HG03571 (cell line): ENCODE data around the gene FANCC.
A peak's percentile ranks its signal among the peaks of the same experiment; 100 is the strongest.

ENCODE experiments used
- ATAC-seq: cut with Tn5 transposase; IDR thresholded peaks from one replicate; pipeline ENCODE4 v1.9.1; 2021; ENCODE audit not compliant: unreplicated experiment

Gene FANCC

DNA sequence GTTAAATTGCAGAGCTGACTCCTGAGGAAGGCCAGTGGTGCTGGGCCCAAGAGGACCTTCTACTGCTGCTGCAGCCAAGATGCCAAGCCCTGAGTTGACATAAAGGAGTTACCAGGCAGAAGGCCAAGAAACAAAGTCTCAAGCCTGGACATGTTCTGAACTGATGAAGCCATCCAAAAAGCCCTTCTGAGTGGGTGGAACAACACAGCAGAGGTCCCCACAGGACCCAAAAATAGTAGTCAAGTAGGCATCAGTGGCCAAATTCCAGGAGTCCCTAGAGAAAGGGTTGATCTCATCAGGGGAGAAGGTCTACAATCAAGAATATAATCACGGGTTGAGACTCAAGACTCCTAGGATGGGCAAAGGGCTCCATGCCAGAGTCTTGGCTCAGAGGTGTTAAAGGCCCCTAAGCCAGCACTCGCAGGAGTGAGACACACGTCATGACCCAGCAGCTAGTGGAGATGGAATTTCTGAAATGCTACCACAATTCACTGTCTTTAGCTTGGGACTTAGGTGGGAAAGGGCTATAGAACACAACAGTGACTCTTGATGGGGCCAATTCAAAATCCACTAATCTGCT, 119.7 kb downstream of the FANCC start:
- ATAC-seq: no peak

GRCh38 chr9:95193480-95193879, 124.0 kb downstream of the FANCC start:
- ATAC-seq: no peak

GRCh38 chr9:95193067-95193466, 124.4 kb downstream of the FANCC start:
- no peak for ATAC-seq

- no peak for ATAC-seq
These were observed 124.9 kb downstream of the FANCC start for GRCh38 chr9:95192631-95193030.

DNA sequence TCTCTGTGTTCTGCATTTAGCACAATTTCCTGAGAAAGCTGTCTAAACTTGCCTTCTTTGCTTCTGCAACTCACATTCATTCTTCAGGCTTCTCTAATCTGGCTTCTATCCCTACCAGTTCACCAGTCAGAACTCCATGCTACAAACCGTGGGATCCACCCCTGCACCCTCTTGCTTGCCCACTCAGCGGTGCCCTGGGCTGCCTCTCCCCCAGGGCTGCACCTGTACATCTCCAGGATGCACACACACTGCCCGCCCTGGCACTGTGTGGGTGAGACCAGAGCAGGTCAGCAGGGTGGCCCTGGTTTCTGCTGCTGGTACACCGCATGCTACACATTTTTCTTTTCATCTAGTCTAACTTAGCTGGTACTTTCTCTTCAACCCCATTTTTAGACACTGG, 127.1 kb downstream of the FANCC start:
- ATAC-seq: no peak

DNA sequence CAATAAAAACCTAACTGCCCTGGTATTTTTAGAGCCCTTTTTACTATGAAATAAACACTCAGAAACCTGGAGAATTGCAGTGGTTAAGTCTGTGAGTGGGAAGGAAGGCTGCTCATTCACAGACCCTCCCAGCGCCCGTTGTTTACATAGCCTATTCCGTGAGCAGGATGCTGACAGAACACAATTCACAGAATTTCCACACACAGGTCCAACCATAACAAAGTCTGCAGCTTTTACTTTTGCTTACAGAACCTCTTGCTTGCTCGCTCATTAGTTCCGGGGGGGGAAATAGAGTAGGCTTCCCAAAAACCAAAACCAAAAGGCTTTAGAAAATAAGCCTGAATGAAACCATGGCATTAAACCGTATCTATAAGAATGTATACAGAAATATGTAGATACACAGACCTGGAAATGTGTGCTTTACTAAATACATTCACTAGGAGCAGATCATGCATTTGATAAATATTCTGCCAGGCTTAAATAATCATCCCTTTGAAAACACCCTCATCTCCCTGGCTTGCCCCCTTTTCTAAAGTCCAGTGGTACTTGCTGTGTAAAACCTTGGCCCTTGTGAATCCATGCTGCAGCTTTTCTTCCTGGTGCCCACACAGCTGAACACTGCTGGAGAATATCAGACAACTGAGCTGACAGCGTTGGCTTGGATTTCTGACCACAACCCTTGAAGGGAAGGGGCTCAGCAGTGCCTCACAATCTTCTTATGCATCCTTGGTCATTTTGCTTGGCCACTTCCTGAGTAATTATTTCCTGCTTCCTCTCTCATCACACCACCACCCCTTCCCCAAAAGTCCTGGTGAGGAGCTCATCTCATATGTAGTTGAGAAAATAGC, 128.0 kb downstream of the FANCC start:
- ATAC-seq: no peak

- no peak for ATAC-seq
These were observed 129.1 kb downstream of the FANCC start for GRCh38 chr9:95188459-95188858.

- ATAC-seq: no peak
These were observed 131.6 kb downstream of the FANCC start for GRCh38 chr9:95185956-95186355.

DNA sequence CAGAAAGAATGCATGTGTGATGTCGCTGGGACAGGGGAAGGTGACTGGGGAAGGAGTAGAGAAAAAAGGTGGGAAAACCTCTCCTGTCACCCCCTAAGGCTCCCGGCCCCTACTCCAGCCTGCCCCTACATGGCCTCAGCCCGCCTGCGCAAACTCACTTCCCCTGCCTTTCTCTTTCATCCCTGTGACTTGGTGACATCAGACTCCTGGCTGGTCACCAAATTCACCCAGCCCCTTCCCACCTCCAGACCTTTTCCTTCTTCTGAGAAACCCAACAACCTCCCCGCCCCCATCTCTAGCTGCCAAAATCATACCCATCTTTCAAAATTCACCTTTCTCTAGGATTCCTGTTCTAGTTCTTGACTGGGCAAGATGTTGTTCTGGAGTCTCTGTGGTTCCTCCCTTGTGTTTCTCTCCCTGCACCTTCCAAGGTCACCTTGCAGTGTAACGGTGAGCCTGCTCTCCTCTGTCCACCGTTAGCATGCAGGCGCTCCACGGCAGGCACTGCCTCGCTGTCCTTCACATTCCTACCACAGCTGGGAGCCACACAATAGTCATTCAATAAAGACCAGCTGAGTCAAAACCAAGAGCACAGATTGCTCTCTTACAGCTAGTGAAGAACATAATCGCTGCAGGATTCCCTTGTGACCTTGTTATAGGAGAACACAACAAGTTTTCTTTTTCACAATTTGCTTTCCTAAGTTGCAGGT, 134.5 kb downstream of the FANCC start:
- no peak for ATAC-seq

GRCh38 chr9:95181835-95182234, 135.7 kb downstream of the FANCC start:
- no peak for ATAC-seq

GRCh38 chr9:95181226-95181818, 136.2 kb downstream of the FANCC start:
- no peak for ATAC-seq

GRCh38 chr9:95177617-95178016, 139.9 kb downstream of the FANCC start:
- ATAC-seq: no peak

DNA sequence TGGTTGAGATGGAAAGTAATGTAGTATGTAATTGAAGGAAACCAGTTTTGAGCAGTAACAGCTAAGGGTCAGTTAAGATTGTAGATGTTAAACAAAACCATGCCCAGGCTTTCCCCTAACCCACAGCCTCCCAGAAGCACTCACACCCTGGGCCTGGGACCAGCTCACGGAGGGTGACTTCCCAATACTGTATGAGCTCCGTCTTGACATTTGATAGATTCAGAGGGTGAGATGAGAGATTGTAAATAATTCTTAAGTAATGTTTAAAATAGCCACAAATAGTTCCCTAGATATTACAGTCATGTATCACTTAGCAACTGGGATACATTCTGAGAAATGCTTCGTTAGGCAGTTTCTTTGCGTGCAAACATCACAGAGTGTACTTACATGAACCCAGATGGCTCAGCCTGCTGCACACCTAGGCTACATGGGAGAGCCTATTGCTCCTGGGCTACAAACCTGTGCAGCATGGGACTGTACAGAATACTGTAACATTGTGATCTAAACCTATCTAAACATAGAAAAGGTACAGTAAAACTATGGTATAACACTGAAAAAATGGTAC, 140.7 kb downstream of the FANCC start:
- no peak for ATAC-seq

DNA sequence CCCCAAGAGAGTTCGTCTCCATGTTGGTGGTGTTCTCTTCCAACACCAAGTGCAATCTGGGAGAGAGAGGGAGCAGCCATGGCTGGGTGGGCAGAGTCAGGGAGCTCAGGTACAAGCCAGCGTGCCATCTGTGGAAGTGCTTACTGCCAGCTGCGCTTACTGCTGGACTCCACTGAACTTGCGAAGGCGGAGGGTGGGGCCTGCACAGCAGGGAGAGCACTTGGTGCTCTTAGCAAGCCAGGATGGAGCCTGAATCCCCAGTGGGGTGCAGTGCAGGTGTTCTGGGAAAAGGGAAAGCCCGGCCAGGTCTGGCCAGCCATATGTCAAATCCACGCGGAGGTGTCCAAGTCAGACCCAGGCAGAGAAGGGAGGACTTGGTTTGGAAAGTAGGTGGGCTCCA, 142.0 kb downstream of the FANCC start:
- no peak for ATAC-seq

GRCh38 chr9:95174038-95174437, 143.5 kb downstream of the FANCC start:
- ATAC-seq: no peak

DNA sequence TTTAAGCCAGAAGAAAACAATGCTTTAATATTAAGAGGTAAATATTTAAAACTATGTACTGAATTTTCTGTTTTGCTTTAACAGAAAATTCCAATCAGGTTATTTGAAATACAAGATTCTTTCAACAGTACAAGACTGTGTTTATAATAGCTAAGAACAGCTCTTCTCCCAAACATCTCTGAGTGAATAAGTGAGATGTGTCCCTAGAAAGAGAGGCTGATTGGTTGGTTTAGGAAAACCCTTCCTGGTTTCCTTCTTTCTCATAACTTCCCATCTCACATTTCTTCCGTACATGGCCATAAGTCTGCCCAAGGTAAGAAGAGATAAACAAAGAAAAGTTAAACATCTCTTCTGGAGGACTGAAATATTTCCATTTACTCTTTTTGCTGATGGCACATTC, 145.9 kb downstream of the FANCC start:
- ATAC-seq: no peak

- no peak for ATAC-seq
These were observed 146.5 kb downstream of the FANCC start for GRCh38 chr9:95171001-95171400.

- no peak for ATAC-seq
These were observed 149.5 kb downstream of the FANCC start for GRCh38 chr9:95167998-95168397.

DNA sequence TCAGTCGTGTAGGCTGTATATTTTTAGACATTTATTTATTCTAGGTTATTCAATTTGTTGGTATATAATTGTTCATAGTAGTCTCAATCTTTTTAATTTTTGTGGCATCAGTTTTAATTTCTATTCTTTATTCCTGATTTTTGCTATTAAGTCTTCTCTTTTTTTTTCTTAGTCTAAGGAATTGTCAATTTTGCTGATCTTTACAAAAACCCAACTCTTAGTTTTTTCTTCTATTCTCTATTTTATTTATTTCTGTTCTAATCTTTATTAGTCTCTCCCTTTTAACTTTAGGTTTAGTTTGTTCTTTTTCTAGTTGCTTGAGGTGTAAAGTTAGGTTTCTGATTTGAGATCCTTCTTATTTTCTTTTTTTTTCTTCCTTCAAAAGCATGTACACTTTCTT, 152.5 kb downstream of the FANCC start:
- ATAC-seq: no peak

- ATAC-seq: peak; percentile 59
These were observed 159.9 kb downstream of the FANCC start for GRCh38 chr9:95157481-95158151.

- no peak for ATAC-seq
These were observed 161.4 kb downstream of the FANCC start for GRCh38 chr9:95156074-95156473.
